HS-5 (cell line): ENCODE data around the gene XPR1.
"Not testable (repeated sequence)": the region's sequence is repeated elsewhere in the genome, so short reads cannot be mapped to it uniquely, and the experiment has no call there.

Experiments used
- DNase-seq: peaks from one replicate; pipeline ENCODE4 v3.0.0-alpha.2; 2012; ENCODE audit warnings: low read depth

Gene XPR1

GRCh38 chr1:180722586-180722985 lies 90.8 kb downstream of the XPR1 start:
- no peak for DNase-seq

- no peak for DNase-seq
These were observed 92.2 kb downstream of the XPR1 start for GRCh38 chr1:180724055-180724454.

GRCh38 chr1:180726024-180726423 lies 94.2 kb downstream of the XPR1 start:
- DNase-seq, result not testable (repeated sequence)

GRCh38 chr1:180727751-180728150 lies 95.9 kb downstream of the XPR1 start:
- DNase-seq, result not testable (repeated sequence)

GRCh38 chr1:180728472-180729106 lies 96.8 kb downstream of the XPR1 start:
- DNase-seq, result no peak

- no peak for DNase-seq
These were observed 99.3 kb downstream of the XPR1 start for GRCh38 chr1:180731131-180731530.

GRCh38 chr1:180732866-180733265 lies 101.0 kb downstream of the XPR1 start:
- DNase-seq, result no peak

- DNase-seq, result no peak
These were observed 102.5 kb downstream of the XPR1 start for GRCh38 chr1:180734366-180734765.

GRCh38 chr1:180742663-180743062 lies 110.8 kb downstream of the XPR1 start:
- DNase-seq, result no peak

- no peak for DNase-seq
These were observed 112.0 kb downstream of the XPR1 start for GRCh38 chr1:180743868-180744267.

- DNase-seq, result no peak
These were observed 113.3 kb downstream of the XPR1 start for GRCh38 chr1:180745098-180745497.

GRCh38 chr1:180751921-180752320 lies 120.1 kb downstream of the XPR1 start:
- peak; percentile 13 for DNase-seq

GRCh38 chr1:180754453-180754852 lies 122.6 kb downstream of the XPR1 start:
- no peak for DNase-seq

- no peak for DNase-seq
These were observed 125.8 kb downstream of the XPR1 start for GRCh38 chr1:180757657-180758056.

- DNase-seq, result no peak
These were observed 131.0 kb downstream of the XPR1 start for GRCh38 chr1:180762796-180763195.

- no peak for DNase-seq
These were observed 133.3 kb downstream of the XPR1 start for GRCh38 chr1:180765151-180765550.

GRCh38 chr1:180769889-180770288 lies 138.1 kb downstream of the XPR1 start:
- DNase-seq, result no peak

GRCh38 chr1:180773210-180773865 lies 141.5 kb downstream of the XPR1 start:
- DNase-seq, result no peak

GRCh38 chr1:180775801-180776200 lies 144.0 kb downstream of the XPR1 start:
- DNase-seq, result no peak

GRCh38 chr1:180777072-180777689 lies 145.4 kb downstream of the XPR1 start:
- no peak for DNase-seq

- no peak for DNase-seq
These were observed 147.1 kb downstream of the XPR1 start for GRCh38 chr1:180778782-180779398.

- DNase-seq, result no peak
These were observed 147.8 kb downstream of the XPR1 start for GRCh38 chr1:180779584-180779983.

- no peak for DNase-seq
These were observed 149.9 kb downstream of the XPR1 start for GRCh38 chr1:180781718-180782117.
